PC-9 (cell line): Measurements from ENCODE around the gene SPSB4.

Experiments
- EZH2 ChIP-seq: fragments of 200-600 bp; sonication (generic); IDR thresholded peaks from 2 replicates; pipeline ENCODE4 v1.8.0; 2017; ENCODE audit warnings: antibody characterized with exemption, low read depth
- TF ChIP-seq, protein P1 (sequence below): fragments of 200-600 bp; sonication (generic); conservative IDR thresholded peaks from 2 replicates; pipeline ENCODE4 v1.6.1; 2017; ENCODE audit warnings: mixed run types, antibody characterized with exemption, mild to moderate bottlenecking, moderate library complexity

DNA sequence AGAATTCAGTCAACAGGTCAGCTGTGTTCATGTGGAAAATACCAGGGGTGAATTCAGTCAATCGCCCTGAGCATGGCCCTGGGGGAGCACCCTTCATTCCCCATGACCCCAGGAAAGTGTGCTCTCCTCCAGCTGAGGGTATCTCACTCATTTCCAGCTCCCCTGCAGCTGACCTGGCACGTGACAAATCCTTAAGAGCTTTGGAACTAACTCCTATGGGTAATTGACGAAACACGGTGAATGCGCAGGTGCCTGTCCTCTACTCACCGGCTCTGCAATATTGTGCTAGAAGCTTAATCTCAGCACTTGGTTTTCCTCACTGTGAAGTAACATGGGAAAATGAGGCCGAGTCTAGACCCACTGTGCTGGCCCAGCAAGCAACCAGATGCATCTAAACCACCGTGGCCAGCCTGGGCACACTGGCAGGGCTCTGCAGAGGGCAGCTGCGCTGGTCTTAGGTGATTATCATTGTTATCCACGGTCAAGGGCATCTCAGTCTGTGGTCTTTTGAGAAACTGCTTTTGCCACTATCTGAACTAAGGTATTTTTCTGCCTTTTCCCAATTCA lies 63.1 kb downstream of the SPSB4 start:
- TF ChIP-seq, protein P1, sequence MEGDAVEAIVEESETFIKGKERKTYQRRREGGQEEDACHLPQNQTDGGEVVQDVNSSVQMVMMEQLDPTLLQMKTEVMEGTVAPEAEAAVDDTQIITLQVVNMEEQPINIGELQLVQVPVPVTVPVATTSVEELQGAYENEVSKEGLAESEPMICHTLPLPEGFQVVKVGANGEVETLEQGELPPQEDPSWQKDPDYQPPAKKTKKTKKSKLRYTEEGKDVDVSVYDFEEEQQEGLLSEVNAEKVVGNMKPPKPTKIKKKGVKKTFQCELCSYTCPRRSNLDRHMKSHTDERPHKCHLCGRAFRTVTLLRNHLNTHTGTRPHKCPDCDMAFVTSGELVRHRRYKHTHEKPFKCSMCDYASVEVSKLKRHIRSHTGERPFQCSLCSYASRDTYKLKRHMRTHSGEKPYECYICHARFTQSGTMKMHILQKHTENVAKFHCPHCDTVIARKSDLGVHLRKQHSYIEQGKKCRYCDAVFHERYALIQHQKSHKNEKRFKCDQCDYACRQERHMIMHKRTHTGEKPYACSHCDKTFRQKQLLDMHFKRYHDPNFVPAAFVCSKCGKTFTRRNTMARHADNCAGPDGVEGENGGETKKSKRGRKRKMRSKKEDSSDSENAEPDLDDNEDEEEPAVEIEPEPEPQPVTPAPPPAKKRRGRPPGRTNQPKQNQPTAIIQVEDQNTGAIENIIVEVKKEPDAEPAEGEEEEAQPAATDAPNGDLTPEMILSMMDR = no peak
- no peak for TF ChIP-seq EZH2
